GM20000 (cell line): Measurements from ENCODE around the gene MBOAT2.
A peak's percentile ranks its signal among the peaks of the same experiment; 100 is the strongest.

Source experiments
- DNase-seq: peaks from one replicate; pipeline ENCODE4 v3.0.0; 2012; ENCODE audit warnings: low spot score
- CTCF ChIP-seq: IDR thresholded peaks from 2 replicates; pipeline ENCODE4 v1.5.1; 2012; ENCODE audit warnings: mild to moderate bottlenecking, control low read depth; ENCODE audit errors: extremely low read depth, missing control alignments

The MBOAT2 gene

GRCh38 chr2:8877332-8877731 is 126.2 kb downstream of the MBOAT2 start:
- TF ChIP-seq CTCF = no peak
- DNase-seq = no peak

- TF ChIP-seq CTCF = no peak
- DNase-seq = no peak
Observed at GRCh38 chr2:8876628-8877027, 126.9 kb downstream of the MBOAT2 start.

GRCh38 chr2:8872821-8873432 is 130.6 kb downstream of the MBOAT2 start:
- peak; percentile 61 for TF ChIP-seq CTCF
- peak; percentile 55 for DNase-seq

- TF ChIP-seq CTCF = no peak
- DNase-seq = no peak
Observed at GRCh38 chr2:8870441-8870840, 133.0 kb downstream of the MBOAT2 start.

- no peak for TF ChIP-seq CTCF
- no peak for DNase-seq
Observed at GRCh38 chr2:8867363-8867762, 136.1 kb downstream of the MBOAT2 start.

GRCh38 chr2:8863331-8863953 is 140.0 kb downstream of the MBOAT2 start:
- no peak for DNase-seq
- TF ChIP-seq CTCF = no peak

GRCh38 chr2:8862230-8862629 is 141.3 kb downstream of the MBOAT2 start:
- no peak for TF ChIP-seq CTCF
- no peak for DNase-seq
